ENCODE data around the gene TOX3.

TOX3 gene

DNA sequence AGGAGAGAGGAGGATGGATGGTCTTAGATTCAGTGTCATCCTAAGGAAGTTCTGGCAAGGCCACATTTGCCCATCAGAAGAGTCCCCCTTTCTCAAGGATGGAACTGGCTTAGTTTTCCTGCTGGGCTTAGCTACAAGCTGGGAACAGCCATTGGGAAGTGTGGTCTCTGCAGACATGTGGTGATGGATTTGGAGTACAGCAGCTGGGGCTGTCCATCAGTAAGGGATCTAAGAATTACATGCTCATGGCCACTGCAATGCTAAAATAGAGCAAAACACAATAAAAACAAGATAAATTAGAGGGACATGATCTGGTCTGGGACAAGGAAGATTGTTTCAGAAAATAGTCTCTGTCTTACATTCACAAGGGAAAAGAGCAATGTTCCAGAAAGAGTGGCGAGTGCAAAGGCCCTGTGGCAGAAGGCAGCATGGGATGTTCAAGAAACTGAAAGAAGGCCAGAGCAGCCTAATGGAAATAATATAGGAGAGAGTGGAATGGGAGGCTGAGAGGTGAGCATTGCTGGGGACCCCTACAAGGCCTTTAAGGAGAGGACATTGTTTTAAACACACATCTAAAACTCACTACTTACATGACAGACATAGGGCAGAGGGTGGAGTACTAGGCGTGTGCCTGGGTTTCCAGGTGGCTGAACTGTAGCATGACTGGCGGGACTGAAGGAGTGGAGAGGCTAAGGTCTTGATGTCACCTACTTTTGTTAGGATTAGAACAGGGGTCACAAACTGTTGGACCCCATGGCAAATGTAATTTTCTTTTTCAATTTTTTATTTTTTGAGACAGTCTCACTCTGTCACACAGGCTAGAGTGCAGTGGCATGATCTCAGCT is 17.0 kb upstream of the TOX3 start:
- no peak for DNase-seq

DNA sequence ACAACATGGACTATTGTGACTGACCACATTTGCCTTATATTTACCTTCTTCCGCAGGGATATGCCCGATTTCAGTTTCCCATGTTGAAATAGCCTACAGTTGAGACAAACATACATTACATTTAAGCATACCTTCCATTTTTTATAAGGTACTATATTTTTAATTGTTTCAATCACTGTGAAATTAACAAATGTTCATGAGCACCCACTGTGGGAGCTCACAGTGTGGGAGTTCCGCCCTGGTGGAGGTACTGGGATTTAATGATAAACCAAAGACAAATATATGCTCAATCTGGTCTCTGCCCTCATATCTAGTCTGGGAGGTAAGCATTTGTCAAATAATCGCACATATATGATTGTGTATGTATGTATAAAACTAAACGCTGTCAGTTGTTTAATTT is 15.8 kb upstream of the TOX3 start:
- DNase-seq = no peak

- peak; percentile 67 for DNase-seq
Measured at GRCh38 chr16:52561910-52562741, 15.2 kb upstream of the TOX3 start.

DNA sequence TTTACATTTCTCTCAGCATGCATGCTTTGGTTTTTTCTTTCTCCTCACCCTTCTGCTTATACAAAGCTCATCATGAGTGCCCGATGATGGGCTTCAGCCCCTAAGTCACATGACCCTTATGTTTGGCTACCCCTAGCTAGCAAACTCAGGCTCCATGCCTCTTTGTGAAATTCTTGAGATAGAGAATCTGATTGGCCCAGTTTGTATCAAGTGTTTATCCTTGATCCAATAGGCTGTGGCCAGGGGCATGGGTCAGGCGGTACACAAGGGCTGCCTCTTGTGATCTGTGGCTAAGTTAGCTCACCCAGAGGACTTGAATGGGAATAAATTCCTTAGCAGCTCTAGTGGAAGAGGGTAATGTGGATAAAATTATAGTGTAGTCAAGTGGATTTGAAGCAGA is 11.5 kb upstream of the TOX3 start:
- no peak for DNase-seq

- no peak for DNase-seq
Measured at GRCh38 chr16:52557236-52557635, 10.3 kb upstream of the TOX3 start.

GRCh38 chr16:52556083-52556482 is 9.1 kb upstream of the TOX3 start:
- no peak for DNase-seq

DNA sequence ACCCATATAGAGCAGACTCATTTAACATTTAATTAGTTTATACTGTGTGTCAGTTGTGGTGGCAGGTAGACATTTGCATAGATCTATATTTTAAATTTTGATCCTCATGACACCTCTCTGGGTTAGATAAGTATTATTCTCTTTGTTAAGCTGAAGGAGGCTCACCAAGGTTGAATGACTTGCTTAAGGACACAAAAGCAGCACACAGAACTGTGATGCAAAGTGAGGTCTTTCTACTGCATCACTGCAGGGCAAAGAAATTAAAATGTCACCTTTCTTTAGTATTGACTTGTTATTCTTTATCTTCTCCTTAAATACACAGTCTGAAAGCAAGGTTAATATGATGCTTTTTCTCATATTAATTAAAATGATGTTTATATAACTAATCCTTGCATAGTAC is 8.6 kb upstream of the TOX3 start:
- no peak for DNase-seq

- no peak for DNase-seq
Measured at GRCh38 chr16:52554334-52554733, 7.4 kb upstream of the TOX3 start.

DNA sequence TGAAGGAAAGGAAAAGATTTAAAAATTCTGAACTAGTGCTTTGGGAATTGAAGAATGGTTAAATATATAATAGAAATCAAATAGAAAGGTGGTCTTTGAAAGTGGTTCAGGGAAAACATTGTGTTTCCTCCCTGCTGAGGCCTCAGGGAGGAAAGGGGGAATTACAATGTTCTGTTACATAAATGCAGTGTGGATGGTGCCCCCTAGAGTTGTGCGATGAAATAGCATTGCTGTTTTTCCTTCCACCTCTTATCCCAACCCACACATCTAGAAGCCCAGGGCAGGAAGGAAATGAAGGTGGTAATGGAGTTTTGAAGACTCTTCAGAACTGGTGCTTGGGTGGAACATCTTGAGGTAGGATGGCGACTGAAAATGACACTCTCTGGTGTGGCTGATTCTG is 6.4 kb upstream of the TOX3 start:
- no peak for DNase-seq

GRCh38 chr16:52552643-52553042 is 5.7 kb upstream of the TOX3 start:
- DNase-seq = peak; percentile 70

- no peak for DNase-seq
Measured at GRCh38 chr16:52549011-52549692, 2.2 kb upstream of the TOX3 start.

- DNase-seq = no peak
Measured at GRCh38 chr16:52548261-52549010, 1.5 kb upstream of the TOX3 start.

DNA sequence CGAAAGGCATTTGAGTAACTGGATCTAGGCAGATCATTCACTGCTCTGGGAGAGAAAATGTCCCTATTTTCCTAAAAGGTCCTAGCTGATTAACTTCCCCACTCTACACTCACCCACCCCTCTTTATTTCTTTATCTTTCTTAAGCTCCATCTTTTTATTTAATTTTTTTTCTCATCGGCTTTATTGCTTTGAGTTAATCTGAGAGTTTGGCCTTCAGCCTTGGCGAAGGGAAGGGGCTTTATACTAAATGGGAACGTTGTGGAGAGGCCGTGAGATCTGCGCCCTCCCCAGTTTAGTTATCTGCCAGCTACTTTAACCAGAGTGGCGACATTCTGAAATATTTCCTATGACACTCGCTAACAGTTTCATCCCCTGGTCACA is 882 bp upstream of the TOX3 start:
- no peak for DNase-seq

GRCh38 chr16:52546291-52547003 is 496 bp downstream of the TOX3 start:
- no peak for DNase-seq

DNA sequence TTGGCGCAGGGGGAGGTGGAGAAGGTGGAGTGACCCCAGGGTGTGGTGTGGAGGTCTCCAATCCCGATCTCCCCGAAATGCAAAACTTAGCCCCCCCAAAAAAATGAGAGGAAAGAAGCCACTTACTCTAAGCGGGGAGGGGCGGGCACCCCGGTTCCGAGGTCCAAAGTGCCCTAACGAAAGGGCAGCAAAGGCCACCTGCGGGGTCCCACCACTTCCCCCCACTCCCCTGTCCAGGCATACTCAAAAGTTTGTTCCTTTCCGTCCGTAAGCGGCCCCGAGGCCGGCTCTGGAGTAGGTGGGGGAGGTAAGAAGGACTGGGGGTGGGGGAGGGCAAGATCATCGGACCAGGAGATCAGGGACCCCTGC is 1.1 kb downstream of the TOX3 start:
- no peak for DNase-seq

DNA sequence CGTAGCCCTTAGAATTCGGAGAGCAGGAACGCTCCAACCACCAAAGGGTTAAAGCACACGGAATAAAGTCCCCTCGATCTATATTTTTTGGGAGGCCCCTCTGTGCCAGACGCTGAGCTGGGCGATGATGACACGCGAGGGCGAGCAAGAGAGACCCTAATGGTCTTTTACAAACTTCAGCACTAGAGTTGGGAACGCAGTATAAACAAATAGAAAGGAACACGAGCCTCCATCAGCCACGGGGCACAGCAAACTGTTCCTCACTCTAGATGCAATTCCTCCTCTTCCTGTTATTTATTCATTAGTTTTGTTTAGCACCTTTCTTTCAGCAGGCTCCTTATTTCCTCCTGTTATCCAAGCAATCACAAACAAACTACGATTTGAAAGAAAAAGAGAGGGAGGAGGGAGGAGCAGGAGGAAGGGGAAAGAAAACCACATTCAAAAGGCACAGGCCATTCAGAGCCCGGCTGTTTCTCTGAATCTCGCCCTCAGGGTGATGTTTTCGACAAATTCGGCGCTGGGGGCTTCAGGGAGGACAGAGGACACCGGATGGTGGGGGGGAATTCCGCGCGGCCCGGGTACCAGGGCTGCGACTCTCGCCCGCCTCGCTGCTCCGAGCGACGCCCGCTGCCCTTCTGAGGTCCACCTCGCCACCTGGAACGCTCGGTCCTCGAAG is 1.6 kb downstream of the TOX3 start:
- DNase-seq = no peak

- no peak for DNase-seq
Measured at GRCh38 chr16:52544703-52545102, 2.2 kb downstream of the TOX3 start.

DNA sequence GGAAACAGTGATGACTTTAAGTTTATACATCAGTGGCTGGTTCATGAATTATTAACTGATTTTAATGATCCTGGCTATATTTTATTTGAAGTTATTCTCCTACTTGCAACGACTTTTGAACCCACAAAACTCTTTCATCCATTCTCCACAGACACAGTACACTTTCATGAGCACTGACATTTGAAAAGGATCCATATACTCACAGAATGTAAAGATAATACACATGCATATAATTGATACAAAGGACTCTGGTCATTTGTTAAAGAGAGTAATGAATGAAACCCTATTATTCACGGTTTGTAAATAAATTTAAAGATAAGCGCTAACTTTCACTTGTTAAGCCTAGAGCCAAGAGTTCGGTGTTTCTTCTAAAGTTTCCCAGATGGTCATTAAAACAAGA is 3.3 kb downstream of the TOX3 start:
- DNase-seq = no peak

- no peak for DNase-seq
Measured at GRCh38 chr16:52540910-52541309, 6.0 kb downstream of the TOX3 start.

- no peak for DNase-seq
Measured at GRCh38 chr16:52539191-52539590, 7.8 kb downstream of the TOX3 start.

DNA sequence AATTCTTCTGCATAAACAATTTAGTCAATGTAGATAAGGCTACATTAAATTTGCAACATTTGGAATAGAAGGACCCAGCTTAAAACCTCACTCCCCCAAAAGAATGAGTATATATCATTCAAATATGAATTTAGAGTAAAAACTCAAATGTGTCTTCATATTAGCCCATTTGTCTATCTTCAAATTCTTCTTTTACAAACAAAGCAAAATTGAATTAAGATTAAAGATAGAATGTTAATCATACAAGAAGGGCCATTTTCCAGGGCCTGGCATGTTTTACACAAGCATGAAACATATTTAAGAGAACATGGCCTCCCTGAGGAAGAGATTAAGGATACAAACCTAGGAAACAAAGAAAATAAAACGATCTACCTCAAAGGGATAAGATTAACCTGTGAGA is 8.4 kb downstream of the TOX3 start:
- no peak for DNase-seq

- DNase-seq = no peak
Measured at GRCh38 chr16:52537516-52537915, 9.4 kb downstream of the TOX3 start.

Measured in NCI-H1417 treated with DMSO at 0.1 percent for 48 hours (cell line).